ENCODE results near the gene AP5B1.

Gene AP5B1

GRCh38 chr11:65774525-65775306, 6.1 kb downstream of the AP5B1 start:
- H3K4me3 ChIP-seq (replicated peaks; ENCODE audit: insufficient read depth, low read length) = no peak overlapping the region
- no peak for TF ChIP-seq GABPA (IDR thresholded peaks at IDR 0.05; ENCODE audit: low read depth)
- peak; percentile 29; the same call in 1 of the 2 replicates for TF ChIP-seq POLR2AphosphoS5 (IDR thresholded peaks at IDR 0.05; ENCODE audit: low read depth)
- TF ChIP-seq CTCF (IDR thresholded peaks at IDR 0.05; ENCODE audit: insufficient read depth, low read length) = no peak
- peak overlapping the region; percentile 97 for H3K27ac ChIP-seq (replicated peaks)
- no peaks in the 10 kb centered on the region for H3K27me3 ChIP-seq (ENCODE audit: insufficient read depth, poor library complexity, severe bottlenecking)
- DNase-seq (ENCODE audit: low read depth in 1 of 2, low spot score in 1 of 2) = no peak

GRCh38 chr11:65773784-65774411, 6.9 kb downstream of the AP5B1 start:
- no peak for DNase-seq (ENCODE audit: low read depth in 1 of 2, low spot score in 1 of 2)
- Histone ChIP-seq H3K4me3 (replicated peaks; ENCODE audit: insufficient read depth, low read length) (no peak overlapping the region), H3K27ac (replicated peaks) (peak overlapping the region; percentile 97), H3K27me3 (ENCODE audit: insufficient read depth, poor library complexity, severe bottlenecking) (no peaks in the 10 kb centered on the region)
- TF ChIP-seq SPI1 (IDR thresholded peaks at IDR 0.05; ENCODE audit: borderline replicate concordance, low read depth) = no peak
- no peak for TF ChIP-seq REST (IDR thresholded peaks at IDR 0.05; ENCODE audit: insufficient replicate concordance, low read depth)
- no peak for TF ChIP-seq GABPA (IDR thresholded peaks at IDR 0.05; ENCODE audit: low read depth)
- no peak; the same call in 1 of the 2 replicates for TF ChIP-seq POLR2AphosphoS5 (IDR thresholded peaks at IDR 0.05; ENCODE audit: low read depth)
- no peak for TF ChIP-seq CTCF (IDR thresholded peaks at IDR 0.05; ENCODE audit: insufficient read depth, low read length)

- no peaks in the 10 kb centered on the region for H3K27me3 ChIP-seq (ENCODE audit: insufficient read depth, poor library complexity, severe bottlenecking)
- TF ChIP-seq GABPA (IDR thresholded peaks at IDR 0.05; ENCODE audit: low read depth) (no peak), POLR2AphosphoS5 (IDR thresholded peaks at IDR 0.05; ENCODE audit: low read depth) (no peak), REST (IDR thresholded peaks at IDR 0.05; ENCODE audit: insufficient replicate concordance, low read depth) (no peak), CTCF (IDR thresholded peaks at IDR 0.05; ENCODE audit: insufficient read depth, low read length) (no peak), SPI1 (IDR thresholded peaks at IDR 0.05; ENCODE audit: borderline replicate concordance, low read depth) (no peak)
- no peak for DNase-seq (ENCODE audit: low read depth in 1 of 2, low spot score in 1 of 2)
- no peak overlapping the region for H3K4me3 ChIP-seq (replicated peaks; ENCODE audit: insufficient read depth, low read length)
- no peak overlapping the region for H3K27ac ChIP-seq (replicated peaks)
These were observed 9.1 kb downstream of the AP5B1 start for GRCh38 chr11:65771589-65772112.
